Stimulated activated CD8-positive, alpha-beta memory T cell treated with anti-CD3 and anti-CD28 coated beads, Interleukin-12 subunit alpha, Interleukin-12 subunit beta, amount 100 ng/mL, for 4 hours (primary cell): ENCODE data around the gene CCR5AS.
"Not testable (repeated sequence)": the region's sequence is repeated elsewhere in the genome, so short reads cannot be mapped to it uniquely, and the experiment has no call there.

ENCODE experiments used
- DNase-seq: peaks from one replicate; pipeline ENCODE4 v3.0.0-alpha.2; 2020; ENCODE audit warnings: low read depth

Gene CCR5AS

GRCh38 chr3:46402902-46403301, 4.0 kb downstream of the CCR5AS start:
- DNase-seq: not testable (repeated sequence)

- DNase-seq: no peak
Observed at GRCh38 chr3:46401579-46401978, 5.3 kb downstream of the CCR5AS start.

- DNase-seq: no peak
Observed at GRCh38 chr3:46400846-46401245, 6.0 kb downstream of the CCR5AS start.

- DNase-seq: no peak
Observed at GRCh38 chr3:46400000-46400734, 6.7 kb downstream of the CCR5AS start.

- DNase-seq: no peak
Observed at GRCh38 chr3:46399557-46399956, 7.3 kb downstream of the CCR5AS start.

- no peak for DNase-seq
Observed at GRCh38 chr3:46399098-46399497, 7.8 kb downstream of the CCR5AS start.

GRCh38 chr3:46398186-46398955, 8.5 kb downstream of the CCR5AS start:
- DNase-seq: no peak

GRCh38 chr3:46397111-46397510, 9.8 kb downstream of the CCR5AS start:
- no peak for DNase-seq

GRCh38 chr3:46395766-46396530, 10.9 kb downstream of the CCR5AS start:
- no peak for DNase-seq

GRCh38 chr3:46395210-46395661, 11.6 kb downstream of the CCR5AS start:
- DNase-seq: no peak

- no peak for DNase-seq
Observed at GRCh38 chr3:46393554-46394434, 13.1 kb downstream of the CCR5AS start.

- DNase-seq: no peak
Observed at GRCh38 chr3:46393011-46393410, 13.9 kb downstream of the CCR5AS start.

GRCh38 chr3:46391526-46391925, 15.3 kb downstream of the CCR5AS start:
- DNase-seq: not testable (repeated sequence)

GRCh38 chr3:46389306-46389705, 17.6 kb downstream of the CCR5AS start:
- no peak for DNase-seq

GRCh38 chr3:46388847-46389246, 18.0 kb downstream of the CCR5AS start:
- not testable (repeated sequence) for DNase-seq

GRCh38 chr3:46386205-46386604, 20.7 kb downstream of the CCR5AS start:
- no peak for DNase-seq

GRCh38 chr3:46383951-46384330, 22.9 kb downstream of the CCR5AS start:
- no peak for DNase-seq

- DNase-seq: no peak
Observed at GRCh38 chr3:46383211-46383950, 23.5 kb downstream of the CCR5AS start.

- DNase-seq: no peak
Observed at GRCh38 chr3:46381625-46382024, 25.2 kb downstream of the CCR5AS start.

- DNase-seq: no peak
Observed at GRCh38 chr3:46380471-46381221, 26.2 kb downstream of the CCR5AS start.
